ENCODE results near the gene ANKS1B.
A peak's percentile ranks its signal among the peaks of the same experiment; 100 is the strongest.

The ANKS1B gene

DNA sequence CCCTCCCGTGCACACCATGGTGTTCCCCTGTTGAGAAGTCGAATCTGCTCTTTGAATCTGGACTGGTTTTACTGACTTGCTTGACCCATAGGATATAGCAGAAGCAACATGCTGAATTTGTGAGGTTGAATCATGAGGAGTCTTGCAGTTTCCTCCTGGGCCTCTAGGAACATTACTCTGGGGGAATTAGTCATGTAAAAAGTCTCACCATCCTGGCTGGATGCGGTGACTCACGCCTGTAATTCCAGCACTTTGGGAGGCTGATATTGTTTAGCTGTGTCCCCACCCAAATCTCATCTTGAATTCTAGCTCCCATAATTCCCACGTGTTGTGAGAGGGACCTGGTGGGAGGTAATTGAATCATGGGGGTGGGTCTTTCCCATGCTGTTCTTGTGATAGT, 1228.9 kb downstream of the ANKS1B start:
- peak; percentile 38 for DNase-seq (ENCODE audit: low spot score)

DNA sequence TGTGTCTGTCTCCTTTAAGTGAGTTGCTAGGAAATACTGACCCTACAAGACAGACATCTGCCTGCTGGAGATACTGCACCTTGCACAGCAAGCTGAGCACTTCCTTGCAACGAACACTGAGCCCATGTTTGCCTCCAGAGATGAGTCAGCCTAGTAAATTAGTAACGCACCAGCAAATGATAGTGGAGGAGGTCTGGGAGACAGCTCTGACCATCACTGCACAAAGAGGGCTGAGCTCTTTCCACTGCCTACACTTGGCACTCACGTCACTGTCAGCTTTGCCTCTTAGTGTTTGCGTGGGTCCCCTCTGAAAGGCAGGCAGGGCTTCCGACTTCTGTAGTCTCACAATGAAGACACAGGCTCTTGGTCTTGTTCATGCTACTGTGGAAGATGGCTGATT, 1230.6 kb downstream of the ANKS1B start:
- DNase-seq (ENCODE audit: low spot score) = no peak

DNA sequence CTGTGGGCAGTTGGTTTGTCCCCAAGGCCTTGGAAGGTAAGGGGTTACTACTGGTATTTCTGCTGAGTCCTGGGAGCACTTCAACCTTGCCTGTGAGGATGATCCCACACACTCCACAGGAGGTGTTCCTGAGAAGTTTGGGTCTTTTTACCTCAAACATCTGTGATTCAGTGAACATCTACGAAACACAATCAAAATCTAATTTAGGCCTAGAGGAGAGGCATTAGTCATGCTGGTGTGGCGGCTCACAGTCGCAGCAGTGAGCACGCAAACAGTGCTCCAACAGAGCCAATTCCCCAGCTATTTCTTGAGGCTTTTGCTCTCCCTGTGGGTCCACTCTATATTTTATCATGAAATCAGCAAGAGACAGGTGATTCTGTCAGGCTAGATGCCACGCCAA, 1232.0 kb downstream of the ANKS1B start:
- no peak for DNase-seq (ENCODE audit: low spot score)

DNA sequence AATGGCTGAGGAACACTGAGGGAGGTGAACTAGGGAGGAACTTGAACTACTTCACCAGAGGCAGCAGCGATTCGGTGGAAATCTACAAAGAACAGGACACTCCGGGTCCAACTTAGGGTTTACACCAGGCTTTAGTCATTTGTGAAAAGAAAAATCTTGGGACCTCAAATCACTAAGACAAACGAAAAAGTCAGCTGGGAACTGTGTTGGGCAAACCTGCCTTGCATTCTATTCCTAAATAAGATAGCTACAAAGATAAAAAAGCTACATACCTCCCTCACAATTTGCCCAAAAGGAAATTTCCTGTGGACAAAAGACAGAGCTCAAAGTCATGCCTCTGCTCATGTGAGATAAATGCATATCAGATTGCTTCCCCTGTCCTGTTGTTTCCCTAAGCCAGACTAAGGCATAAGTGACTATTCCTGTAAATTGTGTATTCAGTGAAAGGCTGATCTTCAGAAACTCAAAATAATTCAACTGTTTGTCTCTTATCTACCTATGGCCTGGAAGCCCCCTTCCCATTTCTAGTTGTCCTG, 1233.1 kb downstream of the ANKS1B start:
- no peak for DNase-seq (ENCODE audit: low spot score)

DNA sequence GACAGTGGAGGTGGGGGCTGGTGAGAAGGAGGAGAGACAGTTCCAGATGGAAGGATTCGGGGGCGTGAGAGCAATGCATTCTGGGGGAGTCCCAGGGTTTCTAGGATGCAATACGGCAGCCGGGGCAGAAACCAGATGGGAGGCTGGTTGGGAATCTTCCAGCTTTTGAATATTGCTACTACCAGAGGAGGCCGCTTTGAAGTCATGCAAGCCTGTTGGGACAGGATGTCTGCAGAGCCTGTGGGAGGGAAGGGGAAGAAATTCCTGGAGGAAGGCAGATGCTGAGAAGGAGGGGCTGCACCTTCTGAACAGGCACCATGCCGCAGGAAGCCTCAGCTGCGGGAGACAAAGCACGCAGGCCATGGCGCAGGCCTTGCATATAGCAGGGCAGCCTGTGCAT, 1234.2 kb downstream of the ANKS1B start:
- DNase-seq (ENCODE audit: low spot score) = no peak

DNA sequence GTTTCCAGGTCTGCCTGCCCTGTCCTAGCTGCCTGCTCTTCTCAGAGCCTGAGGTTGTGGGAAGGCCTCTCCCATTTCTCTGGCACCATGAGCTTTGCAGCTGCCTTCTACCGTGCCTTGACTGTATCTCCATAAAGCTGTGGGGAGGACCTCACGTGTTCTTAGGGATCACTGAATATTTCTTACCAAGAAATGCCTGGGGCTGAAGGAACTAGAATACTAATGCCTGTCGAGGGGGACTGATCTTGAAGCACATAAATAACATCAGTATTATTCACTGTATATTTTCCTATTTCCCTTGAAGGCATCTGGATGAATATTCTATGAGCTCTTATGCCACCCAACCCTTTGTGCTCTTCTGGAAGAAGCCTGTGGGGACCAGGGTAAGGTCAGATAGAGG, 1236.3 kb downstream of the ANKS1B start:
- DNase-seq (ENCODE audit: low spot score) = no peak

DNA sequence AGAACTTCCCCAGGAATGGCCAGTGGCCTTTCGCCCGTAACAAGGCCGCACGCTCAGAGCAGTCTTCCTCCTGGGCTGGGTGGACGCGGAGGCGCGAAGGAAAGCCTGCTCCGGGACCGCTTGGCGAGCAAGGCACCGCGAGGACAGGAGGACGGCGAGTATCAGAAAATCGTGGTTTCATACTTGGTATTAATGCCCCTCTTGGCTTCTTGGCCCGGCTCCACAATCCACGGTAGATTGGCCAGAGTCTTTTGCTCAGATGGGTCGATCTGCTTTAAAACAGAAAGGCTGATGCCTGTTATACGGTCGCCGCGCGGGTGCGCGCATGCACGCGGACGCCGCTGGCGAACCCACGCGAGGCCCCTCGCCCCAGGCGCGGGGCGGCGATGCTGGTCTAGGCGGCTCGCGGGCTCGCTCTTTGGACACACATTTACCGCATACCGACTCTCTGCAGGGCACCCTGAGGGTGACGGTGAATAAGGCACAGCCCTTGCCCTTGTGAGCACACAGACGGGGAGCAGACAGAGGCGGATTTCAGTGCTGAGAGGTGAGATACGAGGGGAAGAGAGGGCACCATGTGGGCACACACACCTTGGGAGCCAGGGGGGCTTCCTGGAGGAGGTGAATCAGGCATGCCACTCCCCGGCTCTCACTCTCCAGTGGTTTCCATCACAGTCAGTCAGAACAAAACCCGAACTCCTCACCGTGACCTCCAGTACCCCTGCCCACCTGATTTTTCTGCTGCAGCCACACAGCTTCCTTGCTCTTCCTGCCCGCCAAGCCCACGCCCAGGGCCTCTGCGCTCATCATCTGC, 1239.0 kb downstream of the ANKS1B start:
- no peak for DNase-seq (ENCODE audit: low spot score)

DNA sequence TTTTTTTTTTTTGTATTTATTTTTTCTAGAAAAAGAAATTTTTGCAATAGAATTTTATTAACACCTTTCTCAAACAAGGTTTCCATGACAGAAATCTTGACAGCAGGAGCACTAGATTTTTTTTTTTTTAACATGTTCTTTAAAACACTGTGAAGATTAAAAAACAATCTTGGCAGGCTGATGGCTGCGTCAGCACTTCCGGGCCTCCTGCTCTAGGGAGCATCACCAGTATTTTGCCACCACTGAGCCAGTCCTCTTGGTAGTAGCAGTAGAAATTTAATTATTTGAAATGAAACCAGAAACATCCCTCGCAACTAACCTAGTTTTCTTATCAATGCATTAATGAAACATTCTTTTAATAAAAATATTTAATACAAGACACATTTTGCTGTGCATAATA, 1240.1 kb downstream of the ANKS1B start:
- DNase-seq (ENCODE audit: low spot score) = no peak

DNA sequence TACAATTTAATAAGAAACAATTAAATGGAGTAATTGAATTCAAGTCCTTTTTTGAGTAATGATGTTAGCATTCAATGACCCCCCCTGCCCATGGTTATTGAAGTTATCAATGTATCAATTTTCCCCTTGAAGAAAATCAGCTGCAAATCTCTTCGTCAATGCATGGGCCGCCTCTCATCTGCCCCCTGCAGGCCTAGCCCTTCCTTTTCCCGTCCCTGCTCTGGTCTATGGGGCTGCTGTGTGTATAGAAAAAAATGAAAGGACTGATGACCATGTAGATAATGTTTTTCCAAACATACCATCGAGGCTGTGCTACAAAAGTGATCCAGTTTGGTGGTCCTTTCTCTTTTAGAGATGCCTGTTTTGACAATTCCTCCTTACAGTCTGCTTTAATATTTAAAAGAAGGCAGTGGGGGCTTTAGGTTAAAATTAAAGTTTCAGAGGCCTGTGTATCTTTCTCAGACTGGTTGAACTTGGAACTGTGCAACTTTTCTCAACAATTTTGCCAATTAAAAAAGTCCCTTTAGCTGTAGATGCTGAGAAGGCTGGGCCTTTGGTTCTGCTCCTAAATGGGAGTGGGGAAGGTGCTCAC, 1241.3 kb downstream of the ANKS1B start:
- no peak for DNase-seq (ENCODE audit: low spot score)

DNA sequence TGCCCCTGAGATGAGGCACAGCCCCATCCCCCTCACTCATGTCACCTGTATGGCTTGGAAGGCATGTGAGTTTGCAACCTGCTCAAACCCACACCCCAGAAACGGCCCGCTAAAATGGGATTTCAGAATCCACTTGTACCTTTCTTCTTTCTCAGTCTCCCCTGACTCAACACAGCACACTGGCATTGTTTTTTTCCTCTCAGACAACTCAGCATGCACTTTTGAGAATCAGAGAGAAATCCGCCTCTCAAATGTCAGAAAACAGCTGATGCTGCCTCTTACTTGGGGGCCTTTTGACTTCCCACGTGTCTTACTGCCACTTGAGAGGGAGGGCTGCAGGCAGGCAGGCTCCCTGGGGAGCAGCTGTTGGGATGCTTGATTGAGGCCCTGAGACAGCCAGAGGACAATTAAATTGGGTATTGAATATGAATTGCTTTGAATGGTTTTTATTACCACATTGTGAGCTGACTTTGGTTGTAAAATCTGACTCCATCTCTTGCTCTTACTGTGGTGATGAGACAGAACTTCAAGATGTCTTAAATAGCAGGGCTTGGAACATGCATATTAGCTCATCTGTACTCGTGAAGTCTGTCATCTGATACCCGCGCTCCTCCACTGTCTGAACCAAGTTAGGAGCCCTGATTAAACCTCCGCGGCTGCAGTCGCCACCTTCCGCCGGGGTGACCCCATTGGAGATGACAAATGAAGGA, 1243.0 kb downstream of the ANKS1B start:
- no peak for DNase-seq (ENCODE audit: low spot score)

DNA sequence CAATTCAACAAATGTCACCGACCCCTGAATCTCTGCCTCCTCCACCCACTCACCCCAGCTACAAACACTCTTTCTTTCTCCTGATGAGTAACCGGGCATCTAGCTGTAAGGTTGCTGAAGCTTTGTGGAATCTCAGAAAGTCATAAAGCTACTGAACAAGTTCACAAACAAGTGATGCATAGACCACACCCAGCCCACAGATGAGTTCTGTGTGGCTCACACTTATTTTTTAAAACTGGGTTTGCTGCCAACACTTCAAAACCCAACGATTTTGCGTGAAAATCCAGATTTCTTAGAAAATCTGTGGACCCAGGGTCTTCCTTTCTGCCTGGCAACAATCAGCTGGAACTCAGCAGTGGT, 1243.6 kb downstream of the ANKS1B start:
- DNase-seq (ENCODE audit: low spot score) = no peak

DNA sequence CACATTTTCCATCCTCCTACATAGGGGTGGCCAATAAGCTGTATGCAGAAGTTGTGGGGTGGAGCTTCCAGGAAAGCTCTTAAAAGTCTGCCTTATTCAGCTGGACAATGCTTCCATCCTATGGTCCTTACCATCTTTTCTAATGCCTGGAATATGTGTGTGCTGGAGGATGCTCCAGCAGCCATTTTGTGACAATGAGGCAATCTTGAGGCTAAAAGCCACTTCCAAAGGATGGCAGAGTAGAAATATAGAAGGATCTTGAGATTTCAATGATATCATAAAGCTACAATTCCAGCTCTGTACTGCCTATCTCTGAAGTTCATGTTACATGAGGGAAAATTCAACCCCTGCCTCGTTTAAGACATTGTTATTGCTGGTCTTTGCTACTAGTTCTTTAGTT, 1244.0 kb downstream of the ANKS1B start:
- DNase-seq (ENCODE audit: low spot score) = no peak

DNA sequence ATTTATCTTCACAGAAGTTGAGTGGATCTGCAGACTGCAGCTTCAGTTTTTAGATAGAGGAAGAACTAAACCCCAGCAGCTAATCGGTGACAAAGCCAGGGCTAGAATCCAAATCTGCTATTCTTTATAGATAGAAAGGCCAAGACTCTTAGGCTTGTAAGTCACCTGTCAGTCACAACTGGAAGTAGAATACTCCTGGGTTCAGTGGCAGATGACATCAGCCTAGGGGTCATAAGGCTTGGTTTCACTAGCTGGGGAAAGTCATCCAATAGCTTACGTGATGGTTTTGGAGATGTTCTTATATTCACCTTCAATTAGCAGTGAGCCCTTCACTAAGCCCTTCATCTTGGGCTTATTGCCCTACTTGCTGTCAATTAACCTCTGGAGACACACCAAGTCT, 1246.2 kb downstream of the ANKS1B start:
- DNase-seq (ENCODE audit: low spot score) = no peak

DNA sequence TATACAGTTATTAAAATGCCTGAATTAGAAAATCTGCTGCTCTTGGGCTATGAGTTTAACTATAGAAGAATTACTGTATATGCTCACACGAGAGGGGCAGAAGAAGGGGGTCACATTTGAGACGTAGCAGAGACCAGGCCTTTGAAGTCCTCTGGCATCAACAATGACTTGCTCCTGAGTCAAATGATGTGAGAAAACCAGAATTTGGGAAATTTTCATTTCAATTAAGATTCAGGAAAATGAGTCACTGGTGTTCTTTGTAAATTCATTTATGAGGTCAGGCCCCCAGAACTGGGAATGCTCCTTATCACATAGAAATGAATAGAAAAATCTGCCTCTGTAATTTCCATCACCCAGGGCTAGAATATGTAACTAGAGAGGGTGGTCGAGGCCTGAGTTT, 1246.7 kb downstream of the ANKS1B start:
- DNase-seq (ENCODE audit: low spot score) = no peak

DNA sequence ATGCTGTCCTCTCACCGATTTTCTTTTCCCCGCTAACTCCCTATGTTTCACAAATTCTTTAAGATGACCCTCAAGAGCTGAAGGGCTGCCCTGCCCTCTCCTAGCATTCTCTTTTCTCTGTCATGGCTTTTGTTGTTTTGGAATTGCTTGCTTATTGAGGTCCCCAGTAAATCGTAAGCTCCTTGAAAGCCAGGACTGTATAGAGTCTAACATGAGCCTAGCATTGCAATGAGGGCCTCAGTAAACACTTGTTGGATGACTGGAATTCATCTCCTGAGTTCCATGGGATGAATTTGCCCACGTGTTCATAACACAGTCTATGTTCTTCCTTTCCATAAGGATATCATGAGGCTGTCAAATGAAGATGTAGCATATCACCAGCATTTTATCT, 1247.4 kb downstream of the ANKS1B start:
- no peak for DNase-seq (ENCODE audit: low spot score)

DNA sequence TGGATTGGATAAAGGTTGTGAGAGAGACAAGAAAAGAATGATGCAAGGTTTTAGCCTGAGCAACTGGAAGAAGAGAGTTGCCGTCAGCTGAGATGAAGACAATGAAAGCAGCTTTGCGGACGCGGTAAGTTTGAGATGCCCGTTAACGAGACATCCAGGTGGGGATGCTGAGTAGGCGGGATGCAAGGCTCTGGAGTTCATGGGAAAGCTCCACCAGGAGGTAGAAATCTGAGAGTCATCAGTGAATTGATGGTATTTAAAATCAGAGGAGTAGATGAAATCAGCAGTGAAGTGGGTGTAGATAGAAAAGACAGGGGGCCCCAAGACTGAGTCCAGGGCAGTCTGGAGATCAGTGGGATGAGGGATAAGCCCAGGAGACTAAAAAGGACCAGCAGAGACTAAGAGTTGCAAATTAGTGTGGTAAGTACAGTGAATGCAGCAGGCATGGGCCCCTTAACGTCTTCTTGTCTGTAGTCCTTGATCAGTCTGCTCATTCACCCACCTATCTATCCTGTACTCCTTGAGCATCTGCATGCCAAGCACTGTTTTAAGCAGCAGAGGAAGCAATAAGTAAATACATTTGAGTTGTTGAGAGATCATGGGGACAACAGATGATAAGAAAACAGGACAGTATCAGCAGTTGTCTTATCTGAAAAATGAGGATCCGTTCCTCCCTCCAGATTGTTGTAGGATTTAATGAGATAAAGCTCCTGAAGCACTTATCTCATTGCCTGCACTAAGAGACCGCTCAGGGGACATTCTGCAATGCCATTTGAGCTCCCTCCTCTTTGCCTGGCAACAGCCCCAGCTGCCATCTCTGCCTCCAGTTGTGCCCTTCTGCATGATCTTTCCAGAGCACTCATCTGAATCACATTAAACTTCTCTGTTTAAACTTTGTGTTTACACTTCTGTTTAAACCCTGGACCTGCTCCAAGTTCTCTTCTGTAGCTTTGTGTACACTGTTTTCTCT, 1248.1 kb downstream of the ANKS1B start:
- no peak for DNase-seq (ENCODE audit: low spot score)

DNA sequence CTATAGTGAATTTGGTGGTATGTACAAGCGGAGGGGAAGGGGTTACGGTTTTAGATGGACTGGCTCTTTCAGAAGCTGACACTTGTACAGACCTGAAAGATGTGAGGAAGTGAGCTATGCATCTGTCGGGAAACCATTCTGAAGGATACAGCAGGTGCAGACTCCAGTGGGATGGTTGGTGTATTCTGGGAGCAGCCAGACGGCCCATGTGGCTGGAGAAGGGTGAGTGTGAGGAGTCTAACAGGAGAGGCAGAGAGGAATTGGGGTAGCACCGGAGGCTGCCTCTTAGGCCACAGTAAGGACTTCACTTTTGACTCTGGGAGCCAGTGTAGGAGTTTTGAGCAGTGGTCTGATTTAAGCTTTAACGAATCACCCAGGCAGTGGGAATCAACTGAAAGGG, 1248.9 kb downstream of the ANKS1B start:
- no peak for DNase-seq (ENCODE audit: low spot score)

DNA sequence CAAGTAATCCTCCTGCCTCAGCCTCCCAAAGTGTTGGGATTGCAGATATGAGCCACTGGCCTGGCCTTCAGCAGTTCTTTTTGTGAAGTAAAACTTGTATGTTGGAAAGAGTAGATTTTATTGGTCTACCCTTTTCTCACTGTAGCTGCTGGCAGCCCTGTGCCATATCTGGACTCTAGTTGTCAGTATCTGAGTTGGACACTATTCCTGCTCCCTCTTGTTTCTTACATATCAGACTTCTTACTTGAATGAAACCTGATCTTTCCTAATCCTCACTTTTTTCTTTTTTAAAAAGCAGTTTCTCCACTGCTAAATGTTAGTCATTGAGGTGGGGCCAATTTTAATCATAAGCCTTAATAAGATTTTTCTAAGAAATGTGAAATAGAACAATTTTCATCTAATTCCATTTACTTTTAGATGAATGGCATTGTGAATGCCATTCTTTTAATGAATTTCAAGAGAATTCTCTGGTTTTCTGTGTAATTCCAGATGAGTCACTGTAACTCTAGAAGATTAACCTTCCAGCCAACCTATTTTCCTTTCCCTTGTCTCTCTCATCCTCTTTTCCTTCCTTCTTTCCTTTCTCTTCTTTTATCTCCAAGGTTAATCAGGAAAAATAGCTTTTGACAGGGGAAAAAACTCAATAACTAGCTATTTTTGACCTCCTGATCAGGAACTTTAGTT, 1250.9 kb downstream of the ANKS1B start:
- no peak for DNase-seq (ENCODE audit: low spot score)

DNA sequence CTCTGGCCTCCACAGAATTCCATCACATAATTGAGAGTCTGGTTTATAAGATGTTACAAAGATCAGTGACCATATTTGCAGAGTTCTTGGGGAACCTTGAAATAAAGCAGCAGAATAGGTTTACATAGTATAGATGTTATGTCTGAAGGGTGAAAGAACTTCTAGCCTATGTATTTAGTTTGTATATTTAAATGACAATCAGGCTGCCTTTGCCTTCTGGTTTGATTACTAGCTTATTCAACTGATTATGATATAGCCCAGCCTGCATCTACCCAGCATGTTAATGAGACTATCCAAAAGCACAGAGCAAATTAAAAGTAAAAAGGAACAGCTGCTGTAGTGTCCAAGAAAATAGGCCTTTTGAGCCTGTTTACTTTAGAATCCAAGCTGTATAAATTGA, 1254.3 kb downstream of the ANKS1B start:
- DNase-seq (ENCODE audit: low spot score) = no peak

DNA sequence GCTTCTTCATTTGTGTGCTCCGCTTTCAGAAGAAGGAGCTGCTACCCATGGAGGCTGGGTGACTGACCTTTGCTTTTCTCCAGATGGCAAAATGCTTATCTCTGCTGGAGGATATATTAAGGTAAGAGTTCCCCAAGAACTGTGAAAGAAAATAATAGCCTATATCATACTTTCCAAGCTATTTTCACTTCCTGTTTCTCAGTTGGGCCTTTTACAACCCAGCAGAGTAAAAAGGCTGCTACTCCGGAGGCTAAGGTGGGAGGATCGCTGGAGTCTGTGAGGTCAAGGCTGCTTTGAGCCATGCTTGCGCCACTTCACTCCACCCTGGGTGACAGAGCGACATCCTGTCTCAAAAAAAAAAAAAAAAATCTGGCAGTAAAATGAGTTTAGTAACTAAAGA, 1257.5 kb downstream of the ANKS1B start:
- no peak for DNase-seq (ENCODE audit: low spot score)

DNA sequence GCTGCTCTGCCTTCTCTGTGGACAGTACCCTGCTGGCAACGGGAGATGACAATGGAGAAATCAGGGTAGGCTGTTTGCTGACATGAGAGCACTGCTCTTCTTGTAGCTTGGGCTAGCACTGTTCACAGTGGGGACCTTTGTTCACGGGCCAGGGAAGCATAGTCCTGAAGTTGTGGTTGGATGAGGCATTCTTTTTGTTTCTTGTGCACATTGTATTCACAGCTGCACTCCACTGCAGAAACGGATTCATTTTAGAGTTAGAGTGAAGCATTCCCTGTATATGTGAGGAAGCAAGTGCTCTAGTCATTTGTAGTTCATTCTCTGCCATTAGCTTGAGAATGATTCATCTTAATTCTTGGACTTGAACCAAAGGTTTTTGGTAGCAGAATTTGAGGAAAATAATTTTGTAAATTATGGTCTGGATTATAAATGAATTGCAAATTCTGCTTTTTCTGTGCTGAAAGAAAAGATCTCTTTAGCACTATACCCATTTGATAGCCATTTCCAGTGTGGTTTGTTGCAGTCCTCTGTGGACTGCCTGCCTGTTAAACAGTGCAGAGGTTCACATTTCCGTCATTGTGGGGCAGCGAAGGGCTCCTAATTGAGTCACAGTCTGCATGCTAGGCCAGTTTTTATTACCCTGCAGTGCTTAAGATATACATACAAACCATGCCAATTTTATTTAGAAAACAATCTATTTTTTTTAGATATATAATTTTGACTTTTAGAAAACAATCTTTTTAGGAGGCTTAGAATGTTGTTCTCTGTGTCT, 1259.1 kb downstream of the ANKS1B start:
- DNase-seq (ENCODE audit: low spot score) = peak; percentile 69

Measured in hepatic stellate cell (primary cell).